Esophagus squamous epithelium (tissue), 4 donors: ENCODE data around the gene LRP1.

Experiments used
- CTCF ChIP-seq, 6 experiments: fragments of 450-650 bp in 4 of 6; fragments of 200-600 bp in 2 of 6; sonication (generic) in 2 of 6; IDR thresholded peaks; one replicate each; pipeline ENCODE4 v1.5.1; 2016 to 2019; ENCODE audit warnings: antibody characterized with exemption in 6 of 6, mild to moderate bottlenecking in 4 of 6, moderate library complexity in 4 of 6
- POLR2A ChIP-seq, 4 donors: fragments of 450-650 bp; IDR thresholded peaks; one replicate each; pipeline ENCODE4 v1.6.1; 2017; ENCODE audit warnings: antibody characterized with exemption in 4 of 4, mild to moderate bottlenecking in 4 of 4, moderate library complexity in 3 of 4

- no peak for TF ChIP-seq CTCF (IDR thresholded peaks at IDR 0.05)
- TF ChIP-seq POLR2A (IDR thresholded peaks at IDR 0.05): no peak
Measured at GRCh38 chr12:57248934-57249742, 120.9 kb downstream of the LRP1 start.
